Osteoblast (primary cell): ENCODE results near the gene GAS6. TPM values are rescaled to one million over a fixed set of nuclear protein-coding genes. Genes with fewer than 3 reads are reported as not detected.

Experiments
- DNase-seq: peaks from one replicate; pipeline ENCODE4 v3.0.0; 2011; ENCODE audit warnings: low spot score, mixed read lengths; ENCODE audit not compliant: insufficient read length; ENCODE audit errors: missing footprints
- H2AFZ ChIP-seq: 2 replicates; pipeline ENCODE4 v1.6.0; 2011; ENCODE audit warnings: mild to moderate bottlenecking, low read length
- H3K27ac ChIP-seq: 2 replicates; pipeline ENCODE4 v1.5.1; 2011; ENCODE audit warnings: mild to moderate bottlenecking, low read depth, low read length, moderate library complexity
- H3K27me3 ChIP-seq: 2 replicates; pipeline ENCODE4 v1.6.0; 2012; ENCODE audit warnings: mild to moderate bottlenecking, control low read depth, inconsistent platforms, low read length, moderate library complexity; ENCODE audit not compliant: insufficient read depth
- H3K36me3 ChIP-seq: 2 replicates; pipeline ENCODE4 v1.5.1; 2011; ENCODE audit warnings: mild to moderate bottlenecking, low read length, control low read depth, moderate library complexity; ENCODE audit not compliant: insufficient read depth
- H3K4me1 ChIP-seq: 2 replicates; pipeline ENCODE4 v1.5.1; 2011; ENCODE audit warnings: mild to moderate bottlenecking, low read length, control low read depth, moderate library complexity; ENCODE audit not compliant: insufficient read depth
- H3K4me2 ChIP-seq: 2 replicates; pipeline ENCODE4 v1.6.0; 2011; ENCODE audit warnings: mild to moderate bottlenecking, low read length; ENCODE audit not compliant: insufficient read depth
- H3K4me3 ChIP-seq: fragments of 200-600 bp; sonication (generic); 3 replicates; pipeline ENCODE4 v1.5.1; 2012; ENCODE audit warnings: mild to moderate bottlenecking, low read length, inconsistent platforms; ENCODE audit not compliant: insufficient read depth
- H3K79me2 ChIP-seq: 2 replicates; pipeline ENCODE4 v1.6.0; 2012; ENCODE audit warnings: mild to moderate bottlenecking, low read length, control low read depth, inconsistent platforms; ENCODE audit not compliant: insufficient read depth
- H3K9me3 ChIP-seq: 2 replicates; pipeline ENCODE4 v1.5.1; 2011; ENCODE audit warnings: low read depth, low read length, control low read depth
- H4K20me1 ChIP-seq: 2 replicates; pipeline ENCODE4 v1.6.0; 2012; ENCODE audit warnings: mild to moderate bottlenecking, low read length, control low read depth; ENCODE audit not compliant: insufficient read depth
- CTCF ChIP-seq: IDR thresholded peaks from 2 replicates; pipeline ENCODE4 v1.5.1; 2011; ENCODE audit warnings: mild to moderate bottlenecking, low read depth, low read length, moderate library complexity; ENCODE audit errors: extremely low read depth
- total RNA-seq: library from RNA; depleted of rRNA; stranded (reverse); fragments of >200 nt; gene quantifications from 2 replicates; pipeline ENCODE4 v1.2.3, GENCODE V29; 2012

The GAS6 gene
- total RNA-seq, 1 donor: 417 TPM

GRCh38 chr13:113903912-113904311 is 40.0 kb upstream of the GAS6 start:
- no peak for TF ChIP-seq CTCF
- Histone ChIP-seq H2AFZ (no peak overlapping the region), H3K4me1 (peaks cover 22% of the 10 kb centered on the region), H3K4me2 (no peak overlapping the region), H3K36me3 (no peaks in the 10 kb centered on the region), H3K27me3 (no peaks in the 10 kb centered on the region), H3K27ac (peak overlapping the region; percentile 64), H3K79me2 (no peaks in the 10 kb centered on the region), H3K9me3 (no peaks in the 10 kb centered on the region), H3K4me3 (no peak overlapping the region), H4K20me1 (no peaks in the 10 kb centered on the region)
- no peak for DNase-seq

GRCh38 chr13:113902986-113903775 is 39.3 kb upstream of the GAS6 start:
- peak; percentile 88 for DNase-seq
- peak overlapping the region; percentile 10 for H2AFZ ChIP-seq
- H4K20me1 ChIP-seq: no peaks in the 10 kb centered on the region
- no peaks in the 10 kb centered on the region for H3K9me3 ChIP-seq
- H3K4me1 ChIP-seq: peaks cover 23% of the 10 kb centered on the region
- no peaks in the 10 kb centered on the region for H3K36me3 ChIP-seq
- TF ChIP-seq CTCF: no peak
- peak overlapping the region; percentile 64 for H3K27ac ChIP-seq
- H3K27me3 ChIP-seq: no peaks in the 10 kb centered on the region
- peak overlapping the region; percentile 24 for H3K4me2 ChIP-seq
- no peak overlapping the region for H3K4me3 ChIP-seq
- H3K79me2 ChIP-seq: no peaks in the 10 kb centered on the region

GRCh38 chr13:113902481-113902880 is 38.6 kb upstream of the GAS6 start:
- TF ChIP-seq CTCF: no peak
- Histone ChIP-seq H3K4me3 (no peak overlapping the region), H3K4me2 (no peak overlapping the region), H3K27me3 (no peaks in the 10 kb centered on the region), H3K79me2 (no peaks in the 10 kb centered on the region), H3K27ac (peak overlapping the region; percentile 64), H3K4me1 (peaks cover 27% of the 10 kb centered on the region), H2AFZ (no peak overlapping the region), H3K9me3 (no peaks in the 10 kb centered on the region), H4K20me1 (no peaks in the 10 kb centered on the region), H3K36me3 (no peaks in the 10 kb centered on the region)
- DNase-seq: no peak

GRCh38 chr13:113901642-113902041 is 37.8 kb upstream of the GAS6 start:
- H3K4me3 ChIP-seq: no peak overlapping the region
- H3K27ac ChIP-seq: peak overlapping the region; percentile 21
- DNase-seq: no peak
- no peaks in the 10 kb centered on the region for H3K9me3 ChIP-seq
- H3K79me2 ChIP-seq: no peaks in the 10 kb centered on the region
- H2AFZ ChIP-seq: no peak overlapping the region
- no peaks in the 10 kb centered on the region for H3K27me3 ChIP-seq
- no peaks in the 10 kb centered on the region for H3K36me3 ChIP-seq
- no peak overlapping the region for H3K4me2 ChIP-seq
- peaks cover 35% of the 10 kb centered on the region for H3K4me1 ChIP-seq
- TF ChIP-seq CTCF: no peak
- H4K20me1 ChIP-seq: no peaks in the 10 kb centered on the region
